Liver (tissue), 9 donors: ENCODE measurements around the gene CDKL4. TPM values are rescaled to one million over a fixed set of nuclear protein-coding genes. Genes with fewer than 3 reads are reported as not detected.

Experiments used
- DNase-seq: peaks from one replicate; pipeline ENCODE4 v3.0.0-alpha.2; 2017; ENCODE audit warnings: low spot score
- H3K27ac ChIP-seq, 2 donors: one replicate each; pipeline ENCODE4 v1.7.0; 2013; ENCODE audit warnings: inconsistent platforms in 2 of 2, low read length in 2 of 2, control low read depth in 1 of 2, low read depth in 1 of 2, mild to moderate bottlenecking in 1 of 2
- H3K27me3 ChIP-seq, 4 donors: one replicate each; pipeline versions ENCODE4 v1.6.1 to v1.7.0; 2013; ENCODE audit warnings: low read length in 3 of 4, inconsistent platforms in 1 of 4, mild to moderate bottlenecking in 1 of 4, moderate library complexity in 1 of 4; ENCODE audit not compliant: control insufficient read depth in 4 of 4, insufficient read depth in 4 of 4
- H3K36me3 ChIP-seq, 4 donors: one replicate each; pipeline versions ENCODE4 v1.6.1 to v1.7.0; 2013; ENCODE audit warnings: low read length in 3 of 4, mild to moderate bottlenecking in 3 of 4, low read depth in 1 of 4, moderate library complexity in 1 of 4; ENCODE audit not compliant: control insufficient read depth in 4 of 4, insufficient read depth in 3 of 4
- H3K4me1 ChIP-seq, 4 donors: one replicate each; pipeline versions ENCODE4 v1.6.1 to v1.7.0; 2013; ENCODE audit warnings: low read length in 3 of 4, mild to moderate bottlenecking in 3 of 4, moderate library complexity in 1 of 4; ENCODE audit not compliant: control insufficient read depth in 4 of 4, insufficient read depth in 4 of 4
- H3K4me3 ChIP-seq, 3 donors: one replicate each; pipeline versions ENCODE4 v1.6.1 to v1.7.0; 2013; ENCODE audit warnings: low read length in 3 of 3, control low read depth in 1 of 3, low read depth in 1 of 3, mild to moderate bottlenecking in 1 of 3
- H3K9ac ChIP-seq, 2 donors: one replicate each; pipeline ENCODE4 v1.7.0; 2013; ENCODE audit warnings: low read length in 2 of 2, mild to moderate bottlenecking in 2 of 2, moderate library complexity in 2 of 2, control low read depth in 1 of 2, low read depth in 1 of 2
- H3K9me3 ChIP-seq, 4 donors: one replicate each; pipeline versions ENCODE4 v1.6.1 to v1.7.0; 2013; ENCODE audit warnings: low read length in 3 of 4; ENCODE audit not compliant: control insufficient read depth in 4 of 4
- ATF3 ChIP-seq: IDR thresholded peaks from 2 replicates; pipeline ENCODE4 v1.6.1; 2016; ENCODE audit warnings: antibody characterized with exemption
- CTCF ChIP-seq: fragments of 150-350 bp; IDR thresholded peaks from 2 replicates; pipeline ENCODE4 v1.5.1; 2017; ENCODE audit warnings: improper control_type of control experiment, low read depth, low read length; ENCODE audit not compliant: missing input control
- FOXA1 ChIP-seq: IDR thresholded peaks from 2 replicates; pipeline ENCODE4 v1.6.1; 2016; ENCODE audit warnings: antibody characterized with exemption
- FOXA2 ChIP-seq: IDR thresholded peaks from 2 replicates; pipeline ENCODE4 v1.6.1; 2016; ENCODE audit warnings: antibody characterized with exemption
- GABPA ChIP-seq, 2 donors: IDR thresholded peaks in 1 of 2; conservative IDR thresholded peaks in 1 of 2; 2 replicates each; pipeline ENCODE4 v1.6.1; 2016; ENCODE audit warnings: antibody characterized with exemption in 2 of 2, mild to moderate bottlenecking in 1 of 2, moderate library complexity in 1 of 2
- HNF4A ChIP-seq, 2 donors: conservative IDR thresholded peaks; 2 replicates each; pipeline ENCODE4 v1.6.1; 2016; ENCODE audit warnings: antibody characterized with exemption in 2 of 2, mild to moderate bottlenecking in 2 of 2
- HNF4G ChIP-seq: IDR thresholded peaks from 2 replicates; pipeline ENCODE4 v1.6.1; 2016; ENCODE audit warnings: antibody characterized with exemption
- JUND ChIP-seq, 2 donors: IDR thresholded peaks; 2 replicates each; pipeline ENCODE4 v1.6.1; 2016; ENCODE audit warnings: antibody characterized with exemption in 2 of 2
- MAX ChIP-seq: IDR thresholded peaks from 2 replicates; pipeline ENCODE4 v1.6.1; 2016; ENCODE audit warnings: antibody characterized with exemption
- NR2F2 ChIP-seq: IDR thresholded peaks from 2 replicates; pipeline ENCODE4 v1.6.1; 2016; ENCODE audit warnings: antibody characterized with exemption
- RAD21 ChIP-seq, 2 donors: IDR thresholded peaks; 2 replicates each; pipeline ENCODE4 v1.6.1; 2016; ENCODE audit warnings: antibody characterized with exemption in 2 of 2, mild to moderate bottlenecking in 2 of 2
- REST ChIP-seq: IDR thresholded peaks from 2 replicates; pipeline ENCODE4 v1.6.1; 2016; ENCODE audit warnings: antibody characterized with exemption, mild to moderate bottlenecking
- RXRA ChIP-seq, 2 donors: IDR thresholded peaks; 2 replicates each; pipeline ENCODE4 v1.6.1; 2017 to 2018; ENCODE audit warnings: antibody characterized with exemption in 2 of 2, mild to moderate bottlenecking in 1 of 2
- SP1 ChIP-seq: IDR thresholded peaks from 2 replicates; pipeline ENCODE4 v1.6.1; 2018; ENCODE audit warnings: antibody characterized with exemption, mild to moderate bottlenecking
- TAF1 ChIP-seq: conservative IDR thresholded peaks from 2 replicates; pipeline ENCODE4 v1.6.1; 2016; ENCODE audit warnings: antibody characterized with exemption, mild to moderate bottlenecking
- YY1 ChIP-seq: IDR thresholded peaks from 2 replicates; pipeline ENCODE4 v1.6.1; 2016; ENCODE audit warnings: antibody characterized with exemption, mild to moderate bottlenecking
- WGBS: extraction: QIAGEN DNeasy Blood & Tissue Kit; methylation state at CpG from one replicate; pipeline ENCODE4 v1.1.7; 2013; 5-methylcytosine and 5-hydroxymethylcytosine counted together
- polyA plus RNA-seq, 2 donors: library from polyadenylated mRNA; stranded (reverse) in 1 of 2; unstranded in 1 of 2; fragments of 200-250 nt in 1 of 2; fragments of >200 nt in 1 of 2; fragmentation: Nextera tagmentation in 1 of 2; extraction: Ambion mirVana in 1 of 2; gene quantifications; one replicate each; pipeline versions ENCODE4 v1.2.1 to v1.2.3, GENCODE V29; 2013 to 2015
- total RNA-seq, 2 donors: library from RNA; depleted of rRNA; stranded (reverse); fragments of >200 nt; gene quantifications; one replicate each; pipeline ENCODE4 v1.2.3, GENCODE V29; 2014
- TF ChIP-seq, protein P1 (sequence below): IDR thresholded peaks from 2 replicates; pipeline ENCODE4 v1.6.1; 2016; ENCODE audit warnings: antibody characterized with exemption
- donor health status: healthy.
- donor health status: healthy.
- donor health status: healthy.
- donor health status: healthy.
- donor health status: healthy.

The CDKL4 gene
- total and polyA plus RNA-seq, 4 donors, result 0.25 to 1.1 TPM; not detected in 2

DNA sequence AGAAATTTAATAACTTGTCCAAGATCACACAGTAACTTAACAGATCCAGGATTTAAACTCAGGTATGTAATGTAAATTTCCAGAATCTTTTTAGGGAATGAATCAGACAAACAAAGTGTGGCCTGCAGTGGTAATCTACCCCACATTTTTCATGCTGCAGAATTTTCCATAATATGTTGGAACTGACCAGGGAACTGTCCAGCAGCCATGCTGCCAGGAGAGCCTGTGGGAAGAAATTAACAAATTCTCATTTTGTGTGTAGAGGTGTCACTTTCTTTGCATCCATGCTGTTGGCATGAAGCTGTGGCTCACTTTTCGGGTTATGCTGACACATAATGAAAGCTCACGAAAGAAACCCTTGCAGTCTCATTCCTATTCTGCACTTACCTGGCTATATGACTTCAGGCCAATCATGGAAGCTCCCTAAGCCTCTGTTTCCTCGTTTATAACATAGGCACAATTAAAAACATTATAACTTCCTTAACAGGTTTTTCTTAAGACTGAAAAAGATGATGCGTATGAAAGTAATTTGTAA, 54.7 kb downstream of the CDKL4 start:
- WGBS, result 89% methylated on average over 4 of the region's 4 CpGs
- H3K9me3 ChIP-seq, result no peaks in the 10 kb centered on the region

More for the DNA sequence above, 54.7 kb downstream of the CDKL4 start:
- TF ChIP-seq RAD21 (IDR thresholded peaks at IDR 0.05) (no peak), HNF4A (conservative IDR thresholded peaks at IDR 0.05) (no peak), SP1 (no peak), NR2F2 (no peak), REST (no peak), FOXA1 (no peak), FOXA2 (no peak), JUND (IDR thresholded peaks at IDR 0.05) (no peak), RXRA (IDR thresholded peaks at IDR 0.05) (no peak), CTCF (no peak), ATF3 (no peak), TAF1 (no peak), MAX (no peak), HNF4G (no peak), YY1 (no peak), GABPA (IDR thresholded peaks at IDR 0.05 in 1 of 2, conservative IDR thresholded peaks at IDR 0.05 in 1 of 2) (no peak)
- TF ChIP-seq, protein P1, sequence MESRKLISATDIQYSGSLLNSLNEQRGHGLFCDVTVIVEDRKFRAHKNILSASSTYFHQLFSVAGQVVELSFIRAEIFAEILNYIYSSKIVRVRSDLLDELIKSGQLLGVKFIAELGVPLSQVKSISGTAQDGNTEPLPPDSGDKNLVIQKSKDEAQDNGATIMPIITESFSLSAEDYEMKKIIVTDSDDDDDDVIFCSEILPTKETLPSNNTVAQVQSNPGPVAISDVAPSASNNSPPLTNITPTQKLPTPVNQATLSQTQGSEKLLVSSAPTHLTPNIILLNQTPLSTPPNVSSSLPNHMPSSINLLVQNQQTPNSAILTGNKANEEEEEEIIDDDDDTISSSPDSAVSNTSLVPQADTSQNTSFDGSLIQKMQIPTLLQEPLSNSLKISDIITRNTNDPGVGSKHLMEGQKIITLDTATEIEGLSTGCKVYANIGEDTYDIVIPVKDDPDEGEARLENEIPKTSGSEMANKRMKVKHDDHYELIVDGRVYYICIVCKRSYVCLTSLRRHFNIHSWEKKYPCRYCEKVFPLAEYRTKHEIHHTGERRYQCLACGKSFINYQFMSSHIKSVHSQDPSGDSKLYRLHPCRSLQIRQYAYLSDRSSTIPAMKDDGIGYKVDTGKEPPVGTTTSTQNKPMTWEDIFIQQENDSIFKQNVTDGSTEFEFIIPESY, result no peak
- no peak for DNase-seq
- Histone ChIP-seq H3K27ac (no peak overlapping the region), H3K4me3 (no peak overlapping the region), H3K27me3 (no peaks in the 10 kb centered on the region), H3K36me3 (no peaks in the 10 kb centered on the region), H3K4me1 (no peaks in the 10 kb centered on the region), H3K9ac (no peak overlapping the region)
